SHP77 treated with DMSO at 0.1 percent for 48 hours (cell line): Measurements from ENCODE around the gene SMO.
"Not testable (repeated sequence)": the region's sequence is repeated elsewhere in the genome, so short reads cannot be mapped to it uniquely, and the experiment has no call there.

Experiments
- DNase-seq: peaks from one replicate; lab custom pipeline; 2025; lab: John Stamatoyannopoulos, UW

The SMO gene

GRCh38 chr7:129169686-129170440, 18.6 kb upstream of the SMO start:
- no peak for DNase-seq

GRCh38 chr7:129170441-129171021, 17.9 kb upstream of the SMO start:
- DNase-seq, result no peak

GRCh38 chr7:129173861-129174260, 14.6 kb upstream of the SMO start:
- DNase-seq, result not testable (repeated sequence)

GRCh38 chr7:129176916-129177710, 11.3 kb upstream of the SMO start:
- no peak for DNase-seq

GRCh38 chr7:129184981-129185670, 3.3 kb upstream of the SMO start:
- no peak for DNase-seq

GRCh38 chr7:129186749-129187260, 1.6 kb upstream of the SMO start:
- DNase-seq, result no peak

- DNase-seq, result no peak
These were observed 607 bp upstream of the SMO start for GRCh38 chr7:129187681-129188371.

- DNase-seq, result no peak
These were observed 643 bp downstream of the SMO start for GRCh38 chr7:129188892-129189660.

- DNase-seq, result no peak
These were observed 1.4 kb downstream of the SMO start for GRCh38 chr7:129189661-129190310.

- no peak for DNase-seq
These were observed 2.8 kb downstream of the SMO start for GRCh38 chr7:129191272-129191671.

- no peak for DNase-seq
These were observed 5.5 kb downstream of the SMO start for GRCh38 chr7:129193892-129194291.

- DNase-seq, result no peak
These were observed 9.3 kb downstream of the SMO start for GRCh38 chr7:129197771-129198170.

GRCh38 chr7:129199406-129199805, 11.0 kb downstream of the SMO start:
- DNase-seq, result no peak

GRCh38 chr7:129202058-129202777, 13.8 kb downstream of the SMO start:
- DNase-seq, result no peak

- DNase-seq, result no peak
These were observed 14.8 kb downstream of the SMO start for GRCh38 chr7:129203050-129203741.

- DNase-seq, result no peak
These were observed 16.8 kb downstream of the SMO start for GRCh38 chr7:129205126-129205818.

- DNase-seq, result no peak
These were observed 17.8 kb downstream of the SMO start for GRCh38 chr7:129205987-129206785.

GRCh38 chr7:129208667-129209066, 20.2 kb downstream of the SMO start:
- DNase-seq, result no peak
